Loucy (cell line): Measurements from ENCODE around the gene ERVH48-1.
"Not testable (repeated sequence)": the region's sequence is repeated elsewhere in the genome, so short reads cannot be mapped to it uniquely, and the experiment has no call there.

Experiments
- H2AFZ ChIP-seq: fragments of 200-600 bp; sonication (generic); 2 replicates; pipeline ENCODE4 v1.6.0; 2016; ENCODE audit warnings: antibody characterized with exemption, mild to moderate bottlenecking, low read length, moderate library complexity
- H3F3A ChIP-seq: fragments of 200-600 bp; 2 replicates; pipeline ENCODE4 v1.6.0; 2016; ENCODE audit warnings: antibody characterized with exemption, low read depth, mild to moderate bottlenecking
- H3K27me3 ChIP-seq: fragments of 200-600 bp; sonication (generic); 2 replicates; pipeline ENCODE4 v1.6.1; 2014; ENCODE audit warnings: low read length, mild to moderate bottlenecking; ENCODE audit not compliant: insufficient read depth, poor library complexity, severe bottlenecking
- H3K36me3 ChIP-seq: fragments of 200-600 bp; sonication (generic); 2 replicates; pipeline ENCODE4 v1.6.1; 2016; ENCODE audit warnings: low read length; ENCODE audit not compliant: insufficient read depth
- H3K4me1 ChIP-seq: fragments of 200-600 bp; sonication (generic); 2 replicates; pipeline ENCODE4 v1.5.1; 2014; ENCODE audit warnings: low read length, mild to moderate bottlenecking; ENCODE audit not compliant: insufficient read depth, poor library complexity, severe bottlenecking
- H3K4me2 ChIP-seq: fragments of 200-600 bp; sonication (generic); 2 replicates; pipeline ENCODE4 v1.6.0; 2014; ENCODE audit warnings: antibody characterized with exemption, low read length, low read depth, mild to moderate bottlenecking; ENCODE audit not compliant: poor library complexity, severe bottlenecking
- H3K4me3 ChIP-seq: fragments of 200-600 bp; sonication (generic); 2 replicates; pipeline ENCODE4 v1.5.1; 2014; ENCODE audit warnings: low read length, mild to moderate bottlenecking, mixed read lengths; ENCODE audit not compliant: poor library complexity, severe bottlenecking
- H3K79me2 ChIP-seq: fragments of 200-600 bp; sonication (generic); 2 replicates; pipeline ENCODE4 v1.6.1; 2014; ENCODE audit warnings: low read length; ENCODE audit not compliant: insufficient read depth
- H3K9ac ChIP-seq: fragments of 200-600 bp; sonication (generic); 2 replicates; pipeline ENCODE4 v1.6.0; 2014; ENCODE audit warnings: mild to moderate bottlenecking, low read depth, low read length, moderate library complexity; ENCODE audit not compliant: poor library complexity, severe bottlenecking
- H3K9me2 ChIP-seq: fragments of 200-600 bp; sonication (generic); replicated peaks from 2 replicates; pipeline ENCODE4 v1.6.1; 2016; ENCODE audit warnings: low read depth, low read length, mixed read lengths
- H3K9me3 ChIP-seq: fragments of 200-600 bp; sonication (generic); 2 replicates; pipeline ENCODE4 v1.6.1; 2014; ENCODE audit warnings: mild to moderate bottlenecking, antibody characterized with exemption, low read length, low read depth; ENCODE audit not compliant: insufficient read depth
- H4K20me1 ChIP-seq: fragments of 200-600 bp; sonication (generic); 2 replicates; pipeline ENCODE4 v1.6.0; 2014; ENCODE audit warnings: antibody characterized with exemption, low read length, mild to moderate bottlenecking; ENCODE audit not compliant: insufficient read depth, poor library complexity, severe bottlenecking
- EZH2phosphoT487 ChIP-seq: fragments of 200-600 bp; IDR thresholded peaks from 2 replicates; pipeline ENCODE4 v1.6.1; 2018; ENCODE audit warnings: antibody characterized with exemption, mild to moderate bottlenecking, moderate library complexity, borderline replicate concordance
- TF ChIP-seq, protein P1 (sequence below): fragments of 200-600 bp; sonication (generic); conservative IDR thresholded peaks from 2 replicates; pipeline ENCODE4 v1.5.1; 2014; ENCODE audit warnings: mild to moderate bottlenecking, antibody characterized with exemption, low read length

The ERVH48-1 gene

DNA sequence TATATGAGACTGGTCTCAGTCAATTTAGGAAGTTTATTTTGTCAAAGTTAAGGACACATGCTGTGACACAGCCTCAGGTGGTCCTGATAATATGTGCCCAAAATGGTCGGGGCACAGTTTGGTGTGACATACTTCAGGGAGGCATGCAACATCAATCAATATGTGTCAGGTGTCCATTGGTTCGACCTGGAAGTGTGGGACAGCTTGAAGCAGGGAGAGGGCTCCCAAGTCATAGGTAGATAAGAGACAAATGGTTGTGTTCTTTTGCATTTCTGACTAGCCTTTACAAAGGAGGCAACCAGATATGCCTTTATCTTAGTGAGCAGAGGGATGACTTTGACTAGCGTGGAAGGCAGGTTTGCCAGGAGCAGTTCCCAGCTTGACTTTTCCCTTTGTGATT, 4.5 kb upstream of the ERVH48-1 start:
- H3K27me3 ChIP-seq = no peaks in the 10 kb centered on the region
- no peak overlapping the region for H3K9ac ChIP-seq
- no peaks in the 10 kb centered on the region for H4K20me1 ChIP-seq
- H2AFZ ChIP-seq = no peak overlapping the region
- H3K9me2 ChIP-seq = no peaks in the 10 kb centered on the region
- H3K79me2 ChIP-seq = no peaks in the 10 kb centered on the region
- no peak overlapping the region for H3K4me2 ChIP-seq
- no peaks in the 10 kb centered on the region for H3K36me3 ChIP-seq
- H3K9me3 ChIP-seq = no peaks in the 10 kb centered on the region
- H3F3A ChIP-seq = no peaks in the 10 kb centered on the region
- H3K4me1 ChIP-seq = peaks cover 8% of the 10 kb centered on the region
- no peak overlapping the region for H3K4me3 ChIP-seq
- TF ChIP-seq, protein P1, sequence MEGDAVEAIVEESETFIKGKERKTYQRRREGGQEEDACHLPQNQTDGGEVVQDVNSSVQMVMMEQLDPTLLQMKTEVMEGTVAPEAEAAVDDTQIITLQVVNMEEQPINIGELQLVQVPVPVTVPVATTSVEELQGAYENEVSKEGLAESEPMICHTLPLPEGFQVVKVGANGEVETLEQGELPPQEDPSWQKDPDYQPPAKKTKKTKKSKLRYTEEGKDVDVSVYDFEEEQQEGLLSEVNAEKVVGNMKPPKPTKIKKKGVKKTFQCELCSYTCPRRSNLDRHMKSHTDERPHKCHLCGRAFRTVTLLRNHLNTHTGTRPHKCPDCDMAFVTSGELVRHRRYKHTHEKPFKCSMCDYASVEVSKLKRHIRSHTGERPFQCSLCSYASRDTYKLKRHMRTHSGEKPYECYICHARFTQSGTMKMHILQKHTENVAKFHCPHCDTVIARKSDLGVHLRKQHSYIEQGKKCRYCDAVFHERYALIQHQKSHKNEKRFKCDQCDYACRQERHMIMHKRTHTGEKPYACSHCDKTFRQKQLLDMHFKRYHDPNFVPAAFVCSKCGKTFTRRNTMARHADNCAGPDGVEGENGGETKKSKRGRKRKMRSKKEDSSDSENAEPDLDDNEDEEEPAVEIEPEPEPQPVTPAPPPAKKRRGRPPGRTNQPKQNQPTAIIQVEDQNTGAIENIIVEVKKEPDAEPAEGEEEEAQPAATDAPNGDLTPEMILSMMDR = no peak
- no peak for TF ChIP-seq EZH2phosphoT487

DNA sequence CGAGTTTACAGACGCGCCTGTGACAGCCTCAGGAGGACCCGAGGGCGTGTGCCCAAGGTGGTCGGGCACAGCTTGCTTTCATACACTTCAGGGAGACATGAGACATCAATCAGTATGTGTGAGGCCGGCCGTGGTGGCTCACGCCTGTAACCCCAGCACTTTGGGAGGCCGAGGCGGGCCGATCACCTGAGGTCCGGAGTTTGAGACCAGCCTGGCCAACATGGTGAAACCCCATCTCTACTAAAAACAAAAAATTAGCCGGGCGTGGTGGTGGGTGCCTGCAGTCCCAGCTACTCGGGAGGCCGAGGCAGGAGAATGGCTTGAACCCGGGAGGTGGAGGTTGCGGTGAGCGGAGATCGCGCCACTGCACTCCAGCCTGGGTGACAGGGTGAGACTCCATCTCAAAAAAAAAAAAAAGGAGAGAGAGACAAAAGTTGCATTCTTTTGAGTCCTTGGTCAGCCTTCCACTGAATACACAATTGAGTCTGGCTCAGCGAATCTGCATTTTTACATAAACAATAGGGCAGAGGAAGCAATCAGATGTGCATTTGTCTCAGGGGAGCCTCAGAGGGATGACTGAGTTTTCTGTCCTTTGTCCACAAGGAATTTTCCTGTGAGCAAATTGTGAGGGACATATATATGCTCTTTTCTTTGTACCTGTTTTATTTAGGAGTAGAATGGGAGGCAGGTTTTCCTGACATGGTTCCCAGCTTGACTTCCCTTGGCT, 2.2 kb upstream of the ERVH48-1 start:
- H3K9me2 ChIP-seq, H3K4me3 ChIP-seq, H3K36me3 ChIP-seq, H3K9me3 ChIP-seq, H3F3A ChIP-seq, H2AFZ ChIP-seq, H3K79me2 ChIP-seq, H3K4me2 ChIP-seq, H3K27me3 ChIP-seq, H4K20me1 ChIP-seq, H3K9ac ChIP-seq: not testable (repeated sequence)
- H3K4me1 ChIP-seq = peaks cover 23% of the 10 kb centered on the region

DNA sequence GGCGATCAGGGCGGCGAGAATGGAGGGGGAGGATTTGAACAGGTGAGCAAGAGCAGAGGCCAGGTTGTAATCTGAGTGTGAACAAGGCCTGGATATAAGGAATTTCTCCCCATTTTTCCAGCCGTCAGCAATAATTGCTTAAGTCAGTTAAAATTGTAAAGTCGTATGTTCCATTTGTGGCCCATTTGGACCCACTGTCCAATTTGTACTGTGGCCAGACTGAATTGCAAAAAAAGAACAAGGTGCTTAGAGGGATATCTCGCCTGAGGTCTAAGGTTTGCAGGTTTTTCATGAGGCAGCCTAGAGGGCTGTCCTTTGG, 1.0 kb downstream of the ERVH48-1 start:
- Histone ChIP-seq H3K4me3 (peak overlapping the region; percentile 64), H2AFZ (peak overlapping the region; percentile 47)
- TF ChIP-seq EZH2phosphoT487 = no peak
- TF ChIP-seq, protein P1 = no peak

More for the DNA sequence above, 1.0 kb downstream of the ERVH48-1 start:
- Histone ChIP-seq H3K27me3 (no peaks in the 10 kb centered on the region), H3F3A (no peaks in the 10 kb centered on the region), H3K4me2 (peak overlapping the region; percentile 72), H3K79me2 (no peaks in the 10 kb centered on the region; the same call in 1 of the 2 replicates), H4K20me1 (no peaks in the 10 kb centered on the region), H3K36me3 (no peaks in the 10 kb centered on the region), H3K9ac (peak overlapping the region; percentile 72), H3K9me2 (no peaks in the 10 kb centered on the region), H3K9me3 (no peaks in the 10 kb centered on the region), H3K4me1 (peaks cover 23% of the 10 kb centered on the region)
